TTC549 (cell line): Measurements from ENCODE around the gene DNTT.
A peak's percentile ranks its signal among the peaks of the same experiment; 100 is the strongest.
"Not testable (repeated sequence)": the region's sequence is repeated elsewhere in the genome, so short reads cannot be mapped to it uniquely, and the experiment has no call there.

Source experiments
- FAIRE-seq: peaks from 2 replicates; lab custom pipeline; 2012; peaks lifted over from hg19 to GRCh38; lab: Jason Lieb, UNC

Gene DNTT

DNA sequence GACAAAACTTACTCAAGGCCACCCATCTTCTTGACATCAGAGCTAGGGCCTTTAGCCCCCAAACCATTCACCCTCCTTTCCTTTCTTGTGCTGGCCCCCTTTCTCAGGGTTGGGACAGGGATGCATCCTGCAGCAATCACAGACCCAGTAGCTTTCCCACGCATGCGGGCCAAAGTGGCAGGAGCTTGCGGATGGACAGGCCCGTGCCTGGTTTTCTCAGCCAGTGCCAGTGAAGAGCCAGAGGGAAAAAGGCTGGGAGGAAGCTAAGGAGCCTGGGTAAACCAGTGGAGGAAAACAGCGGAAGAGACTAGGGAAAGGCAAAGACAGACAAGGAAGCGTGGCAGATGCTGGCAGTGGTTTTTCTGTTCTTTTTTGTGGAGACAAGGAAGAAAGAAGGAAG lies 27.8 kb upstream of the DNTT start:
- FAIRE-seq, result no peak

DNA sequence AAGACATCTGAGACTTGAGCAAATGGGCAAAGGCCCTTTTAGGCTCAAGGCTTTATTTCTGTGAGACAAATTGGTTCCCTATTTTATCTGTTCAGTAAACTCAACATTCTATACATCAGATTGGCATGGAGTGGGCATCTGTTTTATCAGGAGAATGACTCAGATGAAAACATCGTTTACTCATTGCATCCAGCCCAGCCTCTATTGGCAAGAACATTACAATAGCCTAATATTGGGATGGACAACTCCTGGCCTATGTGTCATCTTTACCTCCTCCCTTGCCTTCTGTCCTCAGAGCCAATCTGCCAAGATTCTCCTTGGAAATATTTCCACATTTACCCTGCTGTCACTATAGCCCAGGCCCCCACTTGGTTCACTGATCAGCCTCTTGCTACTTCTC lies 27.4 kb upstream of the DNTT start:
- no peak for FAIRE-seq

DNA sequence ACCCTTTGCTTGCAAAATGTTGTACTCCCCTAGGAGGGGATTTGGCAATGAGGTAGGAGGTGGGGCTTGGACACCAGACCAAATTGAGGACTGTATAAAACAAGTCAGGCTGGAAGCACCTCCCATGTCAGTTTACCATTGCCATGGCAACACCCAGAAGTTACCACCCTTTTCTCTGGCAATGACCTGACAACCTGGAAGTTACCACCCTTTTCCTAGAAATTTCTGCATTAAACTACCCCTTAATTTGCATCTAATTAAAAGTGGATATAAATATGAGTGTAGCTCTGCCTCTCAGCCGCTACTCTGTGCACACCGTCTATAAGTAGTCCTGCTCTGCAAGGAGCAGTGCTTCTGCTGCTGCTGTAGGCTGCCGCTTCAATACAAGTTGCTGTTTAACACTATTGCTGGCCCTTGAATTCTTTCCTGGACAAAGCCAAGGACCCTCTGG lies 25.0 kb upstream of the DNTT start:
- FAIRE-seq, result no peak

DNA sequence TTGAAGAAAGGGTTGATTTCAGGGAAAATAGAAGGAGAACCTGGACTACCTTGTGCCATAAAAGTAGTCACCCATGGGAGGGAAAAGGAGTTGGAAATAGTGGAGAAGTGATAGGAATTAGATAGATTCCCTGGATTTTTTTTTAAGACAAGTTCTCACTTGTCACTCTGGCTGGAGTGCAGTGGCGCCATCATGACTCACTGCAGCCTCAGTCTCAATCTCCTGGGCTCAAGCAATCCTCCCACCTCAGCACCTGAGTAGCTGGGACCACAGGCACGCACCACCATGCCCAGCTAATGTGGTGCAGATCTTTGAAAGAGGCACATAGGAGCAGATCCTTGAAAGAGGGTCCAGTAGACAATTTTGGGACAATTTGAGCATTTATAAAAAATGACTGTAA lies 23.4 kb upstream of the DNTT start:
- no peak for FAIRE-seq

DNA sequence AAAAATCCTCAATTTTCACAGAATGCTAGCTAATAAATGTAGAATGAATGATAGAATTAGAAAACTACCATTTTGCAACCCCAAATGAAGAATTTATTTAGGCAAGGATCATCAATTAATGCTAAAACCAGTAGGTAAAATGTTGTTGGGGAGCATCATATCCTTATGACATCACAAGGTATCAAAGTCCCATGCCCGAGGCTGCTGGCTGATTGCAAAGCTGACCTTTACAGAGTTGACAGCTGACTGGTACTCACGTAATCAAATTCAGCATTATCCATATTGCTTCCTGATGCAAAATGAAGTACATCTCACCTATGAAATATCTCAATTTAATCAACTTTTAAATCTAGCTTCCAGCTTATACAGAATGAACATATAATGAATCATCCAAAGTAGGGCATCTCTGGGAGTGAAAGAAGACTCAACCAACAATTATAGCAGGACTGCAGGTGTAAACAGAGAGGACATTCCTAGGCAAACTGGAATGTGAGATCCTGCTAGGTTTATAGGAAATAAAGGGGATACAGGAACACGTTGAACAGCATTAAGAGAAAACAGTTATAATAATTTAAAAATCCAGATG lies 22.7 kb upstream of the DNTT start:
- no peak for FAIRE-seq

DNA sequence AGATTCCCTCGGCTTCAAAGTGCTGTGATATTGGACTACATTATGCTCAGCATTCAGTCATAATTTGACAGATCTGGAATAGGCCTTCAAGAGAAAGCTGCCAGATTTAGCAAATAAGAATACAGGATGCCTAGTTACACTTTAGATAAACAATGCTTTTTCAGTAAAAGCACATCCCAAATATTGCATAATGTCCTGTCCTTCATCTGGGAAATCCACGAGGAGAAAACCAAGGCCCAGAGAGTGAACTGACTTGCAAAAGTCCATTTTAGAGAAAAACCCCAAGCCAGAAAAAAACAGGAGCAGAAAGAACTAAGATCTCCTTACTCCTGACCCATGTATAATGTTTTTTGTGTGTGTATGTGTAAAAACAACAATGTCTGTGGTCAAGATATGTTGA lies 20.9 kb upstream of the DNTT start:
- FAIRE-seq, result no peak

DNA sequence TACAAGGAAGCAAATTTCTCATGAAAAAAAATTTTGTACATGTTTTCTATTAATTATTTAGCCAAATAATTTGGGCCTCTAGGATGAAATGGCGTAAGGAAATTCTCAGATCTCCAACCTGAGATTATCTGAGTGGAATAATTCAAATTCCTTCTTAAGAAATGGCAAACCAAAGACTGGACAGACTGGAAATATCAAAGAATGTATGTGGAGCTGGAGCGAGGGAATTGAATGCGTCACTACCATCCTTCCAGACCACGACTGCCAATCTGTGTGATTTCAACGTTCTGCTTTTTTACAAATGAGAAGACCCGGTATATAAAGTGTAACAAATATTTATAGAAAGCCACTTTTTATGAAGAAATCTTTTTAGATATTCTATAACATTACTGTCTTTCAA lies 20.5 kb upstream of the DNTT start:
- FAIRE-seq, result no peak

DNA sequence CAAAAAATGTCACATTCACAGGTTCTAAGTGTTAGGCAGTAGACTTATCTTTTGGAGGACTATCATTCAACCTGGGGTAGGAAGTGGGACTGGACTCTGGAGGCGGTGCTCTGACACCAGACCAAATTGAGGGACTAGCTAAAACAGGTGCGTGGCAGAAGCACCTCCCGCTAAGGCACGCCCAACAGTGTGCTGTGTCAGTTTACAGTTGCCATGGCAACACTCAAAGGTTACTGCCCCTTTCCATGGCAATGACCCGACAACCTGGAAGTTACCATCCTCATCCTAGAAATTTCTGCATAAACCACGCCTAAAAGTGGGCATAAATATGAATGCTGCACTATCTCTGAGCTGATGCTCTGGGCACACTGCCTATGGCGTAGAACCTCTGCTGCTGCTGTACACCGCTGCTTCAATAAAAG lies 18.9 kb upstream of the DNTT start:
- no peak for FAIRE-seq

DNA sequence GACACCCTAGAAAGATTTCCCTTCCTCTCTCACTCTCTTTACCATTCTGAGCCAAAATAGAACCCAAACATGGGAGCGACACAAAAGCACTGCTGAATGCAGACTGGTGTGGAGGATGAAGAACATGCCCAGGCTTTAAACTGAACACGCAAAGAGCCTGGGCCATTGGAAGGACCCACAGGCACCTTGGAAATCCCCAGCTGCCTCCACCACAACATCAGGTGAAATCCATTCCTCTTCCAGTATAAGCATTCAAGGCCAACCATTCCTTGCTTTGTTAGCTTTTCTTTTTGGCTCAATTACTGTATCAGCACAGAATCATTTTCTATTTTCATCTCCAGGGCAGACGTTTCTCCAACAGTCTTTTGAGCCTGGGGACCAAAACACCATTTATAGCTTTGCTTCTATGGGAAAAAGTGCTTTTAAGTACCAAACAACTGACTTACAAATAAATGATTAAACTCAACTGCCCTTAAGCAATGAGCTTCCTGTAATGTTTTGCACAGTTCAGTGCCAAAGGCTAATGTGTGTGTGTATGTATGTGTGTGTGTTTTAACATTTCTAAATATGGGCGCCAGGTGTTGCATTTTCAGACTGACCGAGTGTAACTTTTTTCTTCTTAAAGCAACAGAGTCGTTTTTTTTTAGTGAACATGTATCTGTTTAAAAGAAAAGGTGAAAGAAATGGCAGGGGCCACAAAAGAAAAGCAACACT lies 16.7 kb upstream of the DNTT start:
- no peak for FAIRE-seq

DNA sequence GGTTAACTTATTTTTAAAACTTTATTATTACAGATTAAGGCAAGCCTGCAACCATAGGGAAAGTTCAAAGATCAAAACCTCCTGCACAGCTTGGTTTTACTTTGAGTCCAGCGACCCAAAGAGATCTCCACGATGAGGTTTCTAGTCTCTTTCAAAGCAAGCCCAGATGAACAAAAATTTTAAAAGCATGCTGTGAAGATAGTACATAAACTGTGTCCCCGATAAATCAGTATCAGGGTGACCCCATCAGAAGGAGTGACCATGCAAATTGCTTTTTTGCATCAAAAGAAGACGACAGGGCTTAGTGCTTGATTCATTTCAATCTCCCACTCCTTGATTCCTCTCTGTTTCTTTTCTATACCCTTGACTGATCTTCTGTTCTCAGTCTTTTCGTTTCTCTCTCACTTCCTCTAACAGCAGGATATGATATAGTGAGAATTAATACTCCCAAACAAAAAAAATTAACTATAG lies 16.0 kb upstream of the DNTT start:
- no peak for FAIRE-seq

DNA sequence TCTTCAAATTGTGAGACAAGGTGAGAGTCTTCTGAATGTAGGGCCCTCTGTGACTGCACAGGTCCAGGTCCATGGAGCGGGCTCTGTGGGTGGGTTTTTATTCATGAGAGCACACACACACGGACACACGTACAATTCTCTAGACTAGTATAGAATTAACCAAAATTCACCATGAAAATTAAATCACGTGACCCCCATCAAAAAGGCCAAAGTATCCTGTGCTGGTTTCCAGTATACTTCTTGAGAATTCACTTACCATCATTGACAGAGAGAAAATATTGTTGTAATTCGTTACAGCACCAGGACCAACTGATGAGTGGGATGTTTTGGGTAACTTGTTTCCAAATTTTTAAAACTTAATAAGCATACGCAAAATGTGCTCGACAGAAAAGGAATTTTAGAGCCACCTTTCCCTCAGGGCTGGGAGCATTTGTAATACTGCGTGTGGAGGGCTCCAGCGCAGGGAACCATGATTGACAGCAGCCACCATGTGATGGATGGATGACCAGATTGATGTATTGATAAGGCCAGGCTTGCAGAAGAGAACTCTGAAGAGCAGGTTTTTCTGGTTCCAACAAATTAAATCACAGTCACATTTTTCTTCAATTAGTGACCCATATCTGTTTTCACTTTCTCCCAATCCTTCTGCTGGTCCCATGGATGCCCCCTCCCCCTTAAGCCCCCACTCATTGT lies 14.9 kb upstream of the DNTT start:
- FAIRE-seq, result no peak

DNA sequence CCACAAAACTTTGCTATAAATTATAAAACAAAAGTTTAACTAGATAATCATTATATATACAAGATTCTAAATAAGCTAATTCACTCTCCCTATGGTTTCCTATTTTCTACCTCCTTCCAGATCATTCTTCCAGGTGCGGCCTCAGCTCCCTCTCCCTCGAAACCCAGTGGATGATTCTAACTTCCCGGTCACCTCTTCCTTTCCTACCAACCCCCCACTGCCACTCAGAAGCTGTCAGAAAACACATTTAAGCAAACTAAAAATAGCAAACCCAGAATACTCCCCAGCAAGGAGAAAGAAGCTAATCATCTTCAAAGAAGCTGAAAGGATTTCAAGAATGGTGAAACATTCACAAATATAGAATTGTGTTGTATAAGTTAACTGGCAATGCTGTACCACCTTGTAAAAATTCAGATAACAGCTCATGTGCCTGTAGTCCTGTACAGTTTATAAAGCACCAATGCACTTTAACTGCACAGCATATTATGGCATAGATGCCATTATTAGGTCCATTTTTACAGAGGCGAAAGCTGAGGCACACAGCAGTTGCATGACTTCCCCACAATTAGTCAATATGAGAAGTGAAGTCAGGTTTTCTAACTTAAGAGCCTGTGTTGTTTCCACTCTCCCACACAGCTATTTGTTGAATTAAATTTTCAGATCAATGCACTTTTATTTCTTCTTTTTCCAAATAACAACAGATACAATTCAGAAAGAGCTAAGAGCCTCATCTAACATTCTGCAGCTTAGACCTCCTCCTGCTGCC lies 13.7 kb upstream of the DNTT start:
- no peak for FAIRE-seq

DNA sequence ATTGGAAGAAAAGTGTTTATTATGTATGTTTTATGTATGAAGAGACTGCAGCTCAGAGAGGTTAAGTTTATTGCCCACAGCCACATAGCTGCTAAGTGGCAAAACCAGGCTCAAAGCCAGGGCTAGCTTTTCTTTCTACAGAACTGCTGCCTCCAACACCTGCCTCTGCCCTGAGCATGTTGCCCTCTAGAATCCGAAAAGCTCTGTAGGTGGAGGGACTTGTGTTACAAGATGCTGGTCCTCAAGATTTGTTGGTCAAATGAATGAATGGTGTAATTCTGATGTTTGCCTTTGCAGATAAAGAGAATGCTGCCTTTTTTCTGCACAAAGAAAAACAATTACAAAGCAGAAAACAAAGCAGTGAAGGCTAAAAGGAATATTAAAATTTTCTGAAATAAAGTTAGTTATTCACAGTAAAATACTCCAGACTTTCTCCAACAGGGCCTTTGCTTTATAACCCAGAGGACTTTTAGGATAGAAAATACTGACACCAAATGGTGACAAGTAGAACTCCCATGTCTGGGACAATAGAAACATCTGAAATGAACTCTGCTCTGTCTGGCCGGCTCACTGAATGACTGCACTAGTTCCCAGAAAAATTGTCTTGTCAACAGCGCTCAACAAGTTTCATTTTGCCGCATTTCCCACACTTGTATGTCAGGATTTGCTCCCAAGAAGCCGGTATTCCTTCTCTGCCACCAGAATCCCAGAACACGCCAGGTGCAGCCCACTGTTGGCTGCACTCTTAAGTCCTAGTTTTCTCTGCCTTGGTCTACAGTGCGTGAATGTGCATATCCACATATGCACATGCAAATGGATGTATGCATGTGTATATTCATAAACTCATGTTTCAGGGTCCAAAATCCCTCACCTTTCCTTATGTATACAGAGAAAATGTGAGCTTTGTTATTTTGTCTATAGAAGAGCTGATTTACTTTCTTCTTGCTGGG lies 11.0 kb upstream of the DNTT start:
- FAIRE-seq, result peak; percentile 70

DNA sequence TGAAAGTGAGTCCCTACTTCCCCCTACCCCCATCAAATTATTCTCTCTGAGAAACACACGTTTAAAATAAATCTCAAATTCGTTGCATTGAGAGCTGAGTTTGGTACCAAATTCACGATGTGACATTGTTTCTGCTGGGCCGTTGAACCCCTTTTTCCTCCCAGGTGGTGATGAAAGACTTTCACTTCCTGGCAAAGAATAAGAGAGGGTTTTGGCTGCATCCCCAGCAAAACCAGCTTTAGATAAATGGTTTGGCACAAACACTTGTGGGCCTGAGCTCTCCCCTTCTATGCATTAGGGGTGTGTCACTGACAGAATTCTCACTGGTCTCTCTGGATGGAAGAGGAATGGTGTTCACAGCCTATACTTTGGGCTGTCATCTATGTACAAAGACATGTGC lies 8.8 kb upstream of the DNTT start:
- no peak for FAIRE-seq

DNA sequence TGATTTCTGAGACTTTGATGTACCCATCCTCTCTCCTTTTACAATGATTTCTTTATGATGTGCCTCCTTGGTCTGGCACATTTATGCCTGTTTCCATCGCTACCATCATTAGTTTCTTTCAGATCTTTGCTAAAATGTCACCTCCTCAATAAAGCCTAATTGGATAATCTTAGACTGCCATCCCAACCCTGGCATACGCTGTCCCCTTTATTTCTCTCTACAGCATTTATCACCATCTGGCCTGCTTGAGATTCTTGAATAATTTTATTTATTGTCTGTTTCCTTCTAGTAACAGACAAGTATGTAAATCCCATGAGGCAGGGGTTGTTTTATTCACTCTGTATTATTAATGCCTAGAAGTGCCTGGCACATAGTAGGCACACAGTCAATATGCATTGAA lies 6.7 kb upstream of the DNTT start:
- FAIRE-seq, result no peak

DNA sequence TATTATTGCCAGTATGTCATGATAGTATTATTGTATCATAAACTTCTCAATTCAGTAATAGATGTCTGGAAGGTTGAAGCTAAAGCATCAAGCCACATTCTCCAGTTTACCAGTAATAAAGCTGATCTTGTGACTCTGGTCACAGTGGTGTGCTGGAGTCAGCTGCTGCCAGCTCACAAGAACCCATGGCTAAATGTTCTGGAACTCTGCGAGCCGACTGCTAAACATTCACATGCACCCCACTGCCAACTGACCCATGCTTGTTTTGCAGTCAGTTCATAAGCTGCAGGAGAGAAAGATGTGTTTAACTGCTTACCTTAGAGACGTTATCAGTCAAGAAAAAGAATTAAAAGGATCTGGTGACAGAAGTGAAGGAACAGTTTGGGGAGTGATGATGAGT lies 5.9 kb upstream of the DNTT start:
- FAIRE-seq, result no peak

DNA sequence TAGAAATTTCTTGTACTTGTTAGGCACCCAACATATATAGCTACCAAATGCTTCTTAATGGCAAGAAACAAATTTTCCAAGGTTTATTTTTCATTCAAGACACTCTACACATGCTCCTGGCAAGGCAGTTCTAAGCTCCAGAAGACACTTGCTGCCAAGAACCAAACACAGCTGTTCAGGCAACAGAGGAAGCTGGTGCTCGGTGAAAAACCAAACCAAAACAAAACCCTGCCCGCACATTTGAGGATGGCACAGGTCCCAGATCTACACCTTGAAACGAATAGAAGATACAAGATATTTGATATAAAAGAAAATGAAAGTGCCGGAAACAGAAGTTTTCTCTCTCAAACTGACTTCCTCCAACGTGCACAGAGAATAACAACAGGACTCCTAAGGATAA lies 4.9 kb upstream of the DNTT start:
- FAIRE-seq, result no peak

DNA sequence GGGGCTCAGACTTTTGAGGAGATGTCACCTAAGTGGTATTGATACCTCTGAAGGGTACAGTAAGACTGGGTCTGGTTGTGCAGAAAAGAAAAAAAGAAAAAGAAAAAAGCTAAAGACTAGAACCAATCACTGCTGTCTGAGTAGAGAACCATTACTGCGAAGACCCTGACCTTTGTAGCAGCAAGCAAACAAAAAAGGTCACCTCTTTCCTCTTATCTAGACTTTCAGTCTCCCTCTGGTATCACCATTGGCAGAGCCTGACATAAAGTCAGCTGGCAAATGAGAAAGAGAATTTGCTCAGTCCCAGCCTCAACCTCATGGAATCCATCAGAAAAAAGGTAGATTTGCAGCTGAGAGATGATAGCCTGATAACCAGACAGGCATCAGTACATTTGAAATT lies 2.6 kb upstream of the DNTT start:
- FAIRE-seq, result no peak

DNA sequence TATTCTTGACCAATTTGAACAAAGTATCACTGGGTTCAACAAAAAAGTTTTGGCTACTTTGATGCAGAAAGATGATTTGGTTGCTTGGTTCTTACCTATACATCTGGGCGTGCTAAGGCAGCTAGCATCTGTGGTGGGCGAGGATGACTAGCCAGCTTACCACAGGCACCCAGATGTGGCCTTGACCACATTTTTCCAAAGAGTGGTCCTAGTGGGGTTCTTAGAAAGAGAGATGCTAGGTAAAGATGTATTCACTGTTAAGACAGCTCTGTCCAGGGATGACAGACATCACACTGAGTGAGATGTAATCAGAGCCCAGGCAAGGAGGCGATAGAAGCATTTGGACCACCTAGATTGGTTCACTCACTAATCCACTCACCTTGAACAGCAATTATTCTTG lies 785 bp downstream of the DNTT start:
- no peak for FAIRE-seq

DNA sequence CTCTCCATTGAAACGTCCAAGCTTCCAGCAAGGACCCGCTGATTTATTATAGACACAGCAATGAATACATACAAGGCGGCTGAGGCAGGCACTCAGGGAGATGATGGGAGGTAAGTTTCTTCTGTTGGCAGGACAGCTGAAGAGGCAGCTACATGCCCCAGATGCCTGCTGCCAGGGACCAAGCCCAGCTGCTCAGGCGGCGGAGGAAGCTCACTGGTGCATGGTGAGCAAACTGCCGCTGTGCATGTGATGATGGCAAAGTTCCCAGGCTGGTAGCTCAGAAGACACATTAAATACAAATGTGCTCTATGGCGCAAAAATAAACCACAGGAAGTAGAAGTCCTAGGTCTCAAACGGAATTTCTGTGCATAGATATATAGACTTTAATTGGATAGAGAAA lies 2.3 kb downstream of the DNTT start:
- FAIRE-seq, result no peak

DNA sequence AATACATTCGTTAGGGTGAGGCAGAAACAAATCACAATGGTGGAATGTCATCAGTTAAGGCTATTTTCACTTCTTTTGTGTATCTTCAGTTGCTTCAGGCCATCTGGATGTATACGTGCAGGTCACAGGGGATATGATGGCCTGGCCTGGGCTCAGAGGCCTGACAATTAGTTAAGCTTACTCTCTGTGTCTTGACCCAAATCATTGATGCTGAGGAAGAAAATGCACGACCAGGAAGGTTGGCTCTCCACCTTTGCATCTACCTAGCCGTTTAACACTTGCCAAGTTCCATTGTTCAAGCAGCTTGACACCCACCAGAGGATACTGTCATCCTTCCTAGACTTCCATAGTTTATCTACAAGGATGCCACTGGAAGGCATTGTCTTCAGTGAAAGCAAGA lies 4.6 kb downstream of the DNTT start:
- FAIRE-seq, result not testable (repeated sequence)
